Measurements from ENCODE around the gene TAL2. TPM values are rescaled to one million over a fixed set of nuclear protein-coding genes. Genes with fewer than 3 reads are reported as not detected.

Gene TAL2
- polyA plus RNA-seq, 1 of the 3 experiments (the other 2 are of a cell fraction), result 0.15 TPM

- no peak overlapping the region for H3K4me3 ChIP-seq (ENCODE audit: low read depth in 2 of 2, low read length in 1 of 2)
- H3K9ac ChIP-seq, result no peak overlapping the region
- DNase-seq, result no peak
- H3K27ac ChIP-seq (ENCODE audit: low read depth in 2 of 2, low read length in 1 of 2), result no peak overlapping the region
- CTCF ChIA-PET, result interaction anchor here (1.1 to 3.4 kb wide), 2 partner anchors 8 to 18 kb away, joined by 3 to 11 read pairs; no protein-coding TSS in a partner anchor
- POLR2A ChIA-PET, result no interaction called here
- WGBS (ENCODE audit: low lambda C conversion rate), result 89% methylated on average over 1 of the region's 1 CpG
- H3K9me3 ChIP-seq, result no peaks in the 10 kb centered on the region
- no peaks in the 10 kb centered on the region for H3K27me3 ChIP-seq (ENCODE audit: insufficient read depth)
- no peaks in the 10 kb centered on the region for H3F3A ChIP-seq (replicated peaks; ENCODE audit: insufficient read depth)
- no peak overlapping the region for H2AFZ ChIP-seq (ENCODE audit: low read depth)
- no peak for TF ChIP-seq SMC3 (IDR thresholded peaks at IDR 0.05; ENCODE audit: low read depth, low read length)
- TF ChIP-seq JUND (IDR thresholded peaks at IDR 0.05), result no peak
- TF ChIP-seq TAF1 (IDR thresholded peaks at IDR 0.05; ENCODE audit: borderline replicate concordance, low read depth, low read length), result no peak
- no peak for TF ChIP-seq GATA2 (CRISPR knock-in tag; IDR thresholded peaks at IDR 0.05)
- no peak for TF ChIP-seq MXI1 (IDR thresholded peaks at IDR 0.05; ENCODE audit: low read depth, low read length)
- no peak for TF ChIP-seq CTCF (IDR thresholded peaks at IDR 0.05)
- no peak for TF ChIP-seq ELF1 (IDR thresholded peaks at IDR 0.05)
- no peak for TF ChIP-seq EP300 (IDR thresholded peaks at IDR 0.05; ENCODE audit: borderline replicate concordance in 1 of 2, low read depth in 1 of 2, low read length in 1 of 2)
- no peak for TF ChIP-seq RCOR1 (IDR thresholded peaks at IDR 0.05; ENCODE audit: low read length)
- H3K4me1 ChIP-seq (ENCODE audit: control insufficient read depth in 1 of 2, insufficient read depth in 2 of 2, low read depth in 1 of 2, low read length in 1 of 2), result no peaks in the 10 kb centered on the region; a peak in 1 of 4 replicates
- no peak overlapping the region for H3K4me2 ChIP-seq
- no peaks in the 10 kb centered on the region for H3K36me3 ChIP-seq (replicated peaks in 1 of 2; ENCODE audit: control insufficient read depth in 1 of 2, insufficient read depth in 2 of 2, low read length in 1 of 2)
- no peaks in the 10 kb centered on the region for H3K9me2 ChIP-seq
- H4K20me1 ChIP-seq (ENCODE audit: insufficient read depth), result no peaks in the 10 kb centered on the region
- no peaks in the 10 kb centered on the region for H3K79me2 ChIP-seq (ENCODE audit: insufficient read depth)
These were observed 38.4 kb downstream of the TAL2 start for GRCh38 chr9:105700668-105701067.

GRCh38 chr9:105701145-105701544, 38.9 kb downstream of the TAL2 start:
- H3F3A ChIP-seq (replicated peaks; ENCODE audit: insufficient read depth), result no peaks in the 10 kb centered on the region
- no peak overlapping the region for H3K4me2 ChIP-seq
- WGBS (ENCODE audit: low lambda C conversion rate), result 89% methylated on average over 2 of the region's 2 CpGs
- H3K36me3 ChIP-seq (replicated peaks in 1 of 2; ENCODE audit: control insufficient read depth in 1 of 2, insufficient read depth in 2 of 2, low read length in 1 of 2), result no peaks in the 10 kb centered on the region
- CTCF ChIA-PET, result interaction anchor here (0.9 to 3.4 kb wide), 2 partner anchors 17 to 31 kb away, joined by 3 to 11 read pairs; no protein-coding TSS in a partner anchor
- H3K27me3 ChIP-seq (ENCODE audit: insufficient read depth), result no peaks in the 10 kb centered on the region
- no peak overlapping the region for H3K9ac ChIP-seq
- POLR2A ChIA-PET, result no interaction called here
- no peak overlapping the region for H3K27ac ChIP-seq (ENCODE audit: low read depth in 2 of 2, low read length in 1 of 2)
- no peaks in the 10 kb centered on the region for H3K9me2 ChIP-seq
- no peaks in the 10 kb centered on the region for H3K79me2 ChIP-seq (ENCODE audit: insufficient read depth)
- H3K4me3 ChIP-seq (ENCODE audit: low read depth in 2 of 2, low read length in 1 of 2), result no peak overlapping the region
- no peak for DNase-seq
- H2AFZ ChIP-seq (ENCODE audit: low read depth), result no peak overlapping the region
- no peaks in the 10 kb centered on the region for H3K9me3 ChIP-seq
- no peaks in the 10 kb centered on the region for H3K4me1 ChIP-seq (ENCODE audit: control insufficient read depth in 1 of 2, insufficient read depth in 2 of 2, low read depth in 1 of 2, low read length in 1 of 2)
- no peaks in the 10 kb centered on the region for H4K20me1 ChIP-seq (ENCODE audit: insufficient read depth)
- TF ChIP-seq CHD2 (IDR thresholded peaks at IDR 0.05; ENCODE audit: low read length, partially characterized antibody), result no peak
- TF ChIP-seq IRF3 (IDR thresholded peaks at IDR 0.05; ENCODE audit: low read depth, low read length), result no peak
- no peak for TF ChIP-seq CTCF (IDR thresholded peaks at IDR 0.05)
- no peak for TF ChIP-seq RFX5 (IDR thresholded peaks at IDR 0.05; ENCODE audit: low read length)
- TF ChIP-seq TEAD4 (IDR thresholded peaks at IDR 0.05; ENCODE audit: borderline replicate concordance, insufficient read depth), result no peak
- no peak for TF ChIP-seq MEF2A (IDR thresholded peaks at IDR 0.05; ENCODE audit: borderline replicate concordance, low read depth)
- TF ChIP-seq NFIC (IDR thresholded peaks at IDR 0.05; ENCODE audit: borderline replicate concordance), result no peak
- TF ChIP-seq FOXJ3 (CRISPR knock-in tag; IDR thresholded peaks at IDR 0.05), result no peak
- TF ChIP-seq SIN3A (IDR thresholded peaks at IDR 0.05; ENCODE audit: borderline replicate concordance, low read depth, low read length), result no peak
- no peak for TF ChIP-seq FOSL2 (IDR thresholded peaks at IDR 0.05; ENCODE audit: borderline replicate concordance, low read depth)
- no peak for TF ChIP-seq FOXM1 (IDR thresholded peaks at IDR 0.05; ENCODE audit: low read depth)
- TF ChIP-seq ELF1 (IDR thresholded peaks at IDR 0.05), result no peak
- TF ChIP-seq SMC3 (IDR thresholded peaks at IDR 0.05; ENCODE audit: low read depth, low read length), result no peak
- no peak for TF ChIP-seq PBX3 (IDR thresholded peaks at IDR 0.05)
- no peak for TF ChIP-seq TAF1 (IDR thresholded peaks at IDR 0.05; ENCODE audit: borderline replicate concordance, low read depth, low read length)
- no peak for TF ChIP-seq POLR2AphosphoS5 (IDR thresholded peaks at IDR 0.05; ENCODE audit: low read depth, low read length)
- TF ChIP-seq JUND (IDR thresholded peaks at IDR 0.05), result no peak
- TF ChIP-seq MAX (IDR thresholded peaks at IDR 0.05; ENCODE audit: low read depth), result no peak
- TF ChIP-seq NRF1 (IDR thresholded peaks at IDR 0.05; ENCODE audit: low read depth, low read length), result no peak
